Measurements from ENCODE around the gene GPRC5D.

GRCh38 chr12:12898136-12898717 lies 53.7 kb downstream of the GPRC5D start:
- TF ChIP-seq CTCF (IDR thresholded peaks at IDR 0.05) (no peak), ZFX (IDR thresholded peaks at IDR 0.05; ENCODE audit: borderline replicate concordance) (no peak)
